Measurements from ENCODE around the gene PTPRG.

Gene PTPRG

DNA sequence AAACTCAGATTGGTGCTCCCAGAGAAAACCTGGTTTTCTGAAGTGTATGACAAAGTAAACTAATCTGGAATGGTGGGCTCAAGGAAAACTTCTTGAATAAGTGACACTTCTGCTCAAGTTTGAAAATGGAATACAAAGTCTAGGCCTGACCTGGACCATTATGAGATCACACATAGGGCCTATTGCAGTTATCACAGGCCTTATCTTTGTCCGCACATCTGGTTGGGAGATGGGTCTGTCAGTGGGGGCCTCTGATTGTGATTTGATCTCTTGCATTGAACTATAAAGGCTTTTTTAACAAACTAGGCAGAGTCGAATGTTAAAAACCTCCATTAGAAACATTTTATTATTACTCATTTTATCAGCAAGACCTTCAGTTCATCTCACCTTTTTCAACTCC lies 405.6 kb downstream of the PTPRG start:
- DNase-seq (ENCODE audit: low read depth), result no peak

DNA sequence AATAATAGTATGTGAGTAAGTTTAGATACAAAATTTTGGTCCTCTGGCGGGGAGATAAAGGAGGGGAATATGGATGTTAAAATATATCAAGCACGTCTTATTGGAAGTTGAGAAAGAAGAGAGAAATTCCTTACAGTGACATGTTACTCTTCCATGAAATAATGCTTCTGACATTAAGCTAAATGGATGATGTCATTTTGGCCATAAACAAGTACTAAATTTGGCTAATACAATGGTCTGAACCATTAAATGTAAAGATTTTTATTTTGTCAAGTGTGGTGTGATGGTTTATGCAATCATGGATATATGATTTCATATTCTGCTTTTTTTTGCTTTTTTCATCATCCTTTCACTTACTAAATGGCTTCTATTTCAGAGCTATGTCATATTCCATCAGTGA lies 406.6 kb downstream of the PTPRG start:
- DNase-seq (ENCODE audit: low read depth), result no peak

DNA sequence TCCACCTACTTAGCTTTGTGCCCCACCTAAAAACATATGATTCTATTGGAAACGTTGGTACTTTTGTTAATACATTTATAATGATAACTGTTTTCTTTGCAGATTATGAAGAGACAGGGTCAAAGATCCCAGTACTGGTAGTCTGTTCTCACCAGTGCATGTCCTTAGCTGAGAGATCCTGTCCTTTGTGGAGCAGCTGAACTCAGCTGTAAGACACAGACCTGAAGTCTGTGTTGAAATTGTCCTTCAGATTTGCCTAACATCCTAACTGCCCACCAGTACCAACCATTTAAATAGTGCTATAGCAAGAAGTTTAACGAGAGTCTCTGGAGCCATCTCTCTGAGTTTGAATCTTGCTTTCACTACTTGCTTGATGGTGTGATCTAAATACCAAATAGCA lies 413.3 kb downstream of the PTPRG start:
- DNase-seq (ENCODE audit: low read depth), result no peak

DNA sequence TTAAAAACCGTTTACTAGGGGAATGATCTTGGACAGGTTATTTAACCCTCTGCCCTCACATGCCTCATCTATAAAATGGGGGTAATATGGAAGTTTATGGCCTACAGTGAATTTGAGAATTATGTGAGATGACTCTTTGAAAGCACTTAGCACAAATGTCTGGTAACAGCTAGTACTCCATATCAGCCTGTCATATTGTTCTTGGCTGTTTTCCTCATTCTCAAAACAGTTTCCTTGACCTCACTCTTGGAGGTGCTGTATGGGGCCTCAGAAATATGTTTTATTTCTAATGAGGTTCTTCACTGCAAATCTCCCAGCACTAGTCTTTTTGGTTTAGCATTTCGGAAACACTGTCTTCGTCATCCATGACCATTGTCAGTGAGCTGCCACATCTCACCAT lies 413.8 kb downstream of the PTPRG start:
- no peak for DNase-seq (ENCODE audit: low read depth)

DNA sequence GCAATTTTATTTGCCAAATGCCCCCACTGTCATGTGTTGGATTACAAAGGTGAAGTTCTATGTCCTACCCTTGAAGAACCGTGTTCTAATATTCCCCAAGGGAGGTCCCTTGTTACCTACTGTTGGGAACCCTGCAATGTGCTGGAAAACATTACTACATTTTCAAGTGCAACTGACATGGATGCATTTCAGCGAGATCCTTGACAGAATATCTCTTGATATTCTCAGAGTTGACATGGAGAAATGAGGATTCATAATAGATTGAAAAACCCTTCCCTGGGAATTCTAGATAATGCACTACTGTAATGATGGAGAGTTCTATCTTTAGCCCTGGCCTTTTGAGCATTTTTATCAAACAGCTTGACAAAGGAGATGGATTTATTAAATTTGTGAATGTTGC lies 414.6 kb downstream of the PTPRG start:
- DNase-seq (ENCODE audit: low read depth), result no peak

DNA sequence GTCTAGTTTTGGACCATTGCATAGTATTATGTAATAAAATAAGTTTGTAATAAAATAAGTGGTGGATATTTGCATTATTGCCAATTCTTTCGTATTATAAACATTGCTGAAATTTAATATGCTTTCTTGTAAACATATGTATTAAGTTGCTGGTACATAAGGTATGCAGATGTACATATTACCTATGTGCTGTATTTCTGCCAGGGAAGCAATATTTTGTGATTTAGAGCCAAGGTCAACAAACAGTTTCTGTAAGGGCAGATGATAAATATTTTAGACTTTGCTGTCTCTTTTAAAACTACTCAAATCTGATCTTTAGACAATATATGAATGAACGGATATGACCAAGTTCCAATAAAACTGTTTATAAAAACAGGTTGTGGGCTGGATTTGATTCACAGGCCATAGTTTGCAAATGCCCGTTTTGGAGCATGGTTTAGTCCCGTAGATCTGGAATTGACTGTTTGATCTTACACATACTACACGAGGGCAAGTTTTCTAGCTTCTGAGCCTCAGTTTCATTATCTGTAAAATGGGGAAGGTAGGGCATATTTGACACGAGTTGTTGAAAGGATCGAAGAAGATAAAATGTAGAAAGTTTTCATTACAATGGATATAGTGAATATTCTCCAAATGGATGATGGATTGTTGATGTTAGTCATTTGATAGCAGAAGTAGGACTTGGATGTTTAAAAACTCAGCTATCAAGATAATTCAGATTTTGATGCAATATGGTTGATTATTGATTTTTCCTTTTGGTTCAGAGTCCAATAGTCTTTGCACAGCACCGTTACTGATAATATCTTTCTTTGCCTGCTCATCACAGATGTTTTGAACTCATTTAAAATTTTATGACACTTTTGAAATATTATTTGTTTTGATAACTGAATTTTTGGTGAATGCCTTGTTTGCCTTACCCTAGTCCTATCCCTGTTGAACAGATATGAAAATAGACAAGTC lies 417.4 kb downstream of the PTPRG start:
- DNase-seq (ENCODE audit: low read depth), result no peak

DNA sequence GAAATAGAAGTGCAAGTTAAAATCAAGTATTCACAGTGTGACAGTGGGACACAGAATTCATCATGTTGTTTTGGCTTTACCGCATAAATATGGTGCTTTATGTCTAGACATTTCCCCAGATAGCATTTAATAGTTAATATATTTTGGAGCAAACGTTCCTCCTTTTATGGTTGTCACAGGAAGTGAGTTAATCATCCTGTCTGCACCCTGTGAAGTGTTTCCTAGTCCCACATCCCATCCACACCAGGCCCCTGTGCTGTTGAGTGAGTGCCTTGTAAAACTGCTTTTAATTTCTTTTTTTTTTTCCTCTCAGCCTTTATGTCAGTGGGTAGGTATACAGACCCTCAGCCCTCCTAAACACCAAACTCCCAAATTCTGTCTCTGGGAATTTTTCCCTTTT lies 418.3 kb downstream of the PTPRG start:
- no peak for DNase-seq (ENCODE audit: low read depth)

DNA sequence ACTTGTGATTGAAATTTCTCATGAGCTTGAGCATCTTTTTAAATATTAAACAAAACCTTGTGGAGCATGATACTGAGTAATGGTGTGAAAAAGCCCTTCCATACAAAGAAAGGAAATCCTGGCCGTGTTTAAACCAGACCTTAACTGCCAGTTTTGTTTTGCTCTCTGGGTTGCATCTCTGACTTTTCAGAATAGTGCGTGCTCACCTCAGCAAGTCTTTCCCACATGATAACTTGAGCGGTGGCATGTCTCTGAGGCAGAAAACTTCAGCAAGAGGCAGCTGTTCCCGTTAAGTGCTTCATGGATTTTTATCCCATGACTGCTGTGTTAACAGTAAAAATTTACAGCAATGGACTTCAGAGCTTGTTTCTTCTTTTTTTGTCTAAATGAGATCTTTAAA lies 418.7 kb downstream of the PTPRG start:
- no peak for DNase-seq (ENCODE audit: low read depth)

DNA sequence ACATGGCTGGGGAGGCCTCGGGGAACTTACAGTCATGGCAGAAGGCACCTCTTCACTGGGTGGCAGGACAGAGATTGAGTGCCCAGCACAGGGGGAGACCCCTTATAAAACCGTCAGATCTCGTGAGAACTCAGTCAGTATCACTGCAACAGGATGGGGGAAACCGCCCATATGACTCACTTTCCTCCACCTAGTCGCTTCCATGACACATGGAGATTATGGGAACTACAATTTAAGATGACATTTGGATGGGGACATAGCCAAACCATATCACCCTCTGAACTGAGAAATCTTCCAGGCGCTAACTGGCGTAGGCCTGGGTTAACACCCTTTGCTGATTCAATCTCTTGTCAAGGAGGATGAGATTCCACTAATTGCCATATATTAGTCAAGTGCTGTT lies 419.7 kb downstream of the PTPRG start:
- no peak for DNase-seq (ENCODE audit: low read depth)

DNA sequence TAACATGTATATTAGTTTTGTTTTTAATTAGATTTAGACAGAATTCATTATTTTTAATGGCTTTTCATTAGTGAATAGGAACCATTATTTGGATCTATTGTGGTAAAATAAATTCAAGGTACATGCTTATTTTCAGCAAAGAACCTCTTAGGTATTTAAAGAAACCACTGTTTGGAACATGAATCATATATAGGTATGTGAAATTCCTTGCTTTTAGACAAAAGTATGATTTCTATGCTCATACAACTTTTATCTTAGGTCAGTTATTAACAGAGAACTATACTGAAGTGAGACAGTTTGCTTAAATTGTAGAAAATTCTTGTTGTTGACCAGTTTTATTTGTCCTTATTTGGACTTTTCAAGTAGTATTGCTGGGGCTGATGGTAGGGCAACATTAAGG lies 422.1 kb downstream of the PTPRG start:
- DNase-seq (ENCODE audit: low read depth), result no peak

DNA sequence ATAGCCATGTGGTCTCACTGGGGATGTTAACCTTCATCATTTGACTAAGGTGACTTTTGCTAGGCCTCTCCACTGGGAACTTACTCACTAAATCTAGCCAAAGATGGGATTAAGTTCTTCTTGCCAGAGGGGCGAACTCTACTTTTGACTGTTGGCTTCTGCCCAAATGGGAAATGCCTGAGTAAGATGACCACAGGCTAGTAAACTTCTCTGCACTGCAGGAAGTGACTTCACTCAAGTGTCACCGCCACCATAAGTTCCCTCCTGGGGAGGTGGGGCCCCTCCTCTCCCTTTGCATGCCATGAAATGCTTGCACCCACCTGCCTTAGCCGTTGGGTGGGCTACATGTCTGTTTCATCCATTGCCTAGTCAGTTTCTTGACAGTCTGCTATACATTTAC lies 423.6 kb downstream of the PTPRG start:
- no peak for DNase-seq (ENCODE audit: low read depth)

DNA sequence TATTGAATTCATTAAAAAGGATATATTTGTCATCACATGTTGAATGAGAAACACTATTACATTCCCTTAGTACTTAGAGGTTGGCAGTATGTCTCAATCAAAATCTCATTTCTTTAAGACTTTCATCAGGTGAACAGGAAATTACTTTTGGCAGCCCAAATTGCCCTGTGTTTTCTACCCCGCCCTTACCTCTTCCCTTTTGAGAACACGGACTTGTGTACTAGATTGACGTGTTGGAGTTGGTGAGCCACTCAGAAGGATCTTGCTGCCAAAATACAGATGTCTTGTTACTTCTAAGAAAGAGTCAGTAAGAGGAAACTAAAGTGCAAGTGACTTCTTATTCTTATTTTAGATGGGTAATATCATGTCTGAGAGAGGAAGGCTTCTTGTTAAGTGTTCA lies 425.1 kb downstream of the PTPRG start:
- DNase-seq (ENCODE audit: low read depth), result no peak

DNA sequence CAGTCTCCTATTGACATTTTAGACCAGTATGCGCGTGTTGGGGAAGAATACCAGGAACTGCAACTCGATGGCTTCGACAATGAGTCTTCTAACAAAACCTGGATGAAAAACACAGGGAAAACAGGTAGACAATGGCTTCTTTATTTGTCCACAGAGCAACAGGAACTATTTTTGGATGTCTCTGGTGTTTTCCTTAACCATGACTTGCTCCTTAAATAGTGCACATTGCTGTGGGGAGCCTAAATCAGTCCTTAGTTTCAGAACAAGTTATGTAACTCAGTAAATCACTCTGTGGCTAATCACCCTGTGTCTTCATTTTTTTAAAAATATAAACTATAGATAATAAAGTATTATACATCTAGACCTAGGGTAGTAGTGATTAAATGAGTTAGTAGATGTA lies 428.3 kb downstream of the PTPRG start:
- DNase-seq (ENCODE audit: low read depth), result no peak

DNA sequence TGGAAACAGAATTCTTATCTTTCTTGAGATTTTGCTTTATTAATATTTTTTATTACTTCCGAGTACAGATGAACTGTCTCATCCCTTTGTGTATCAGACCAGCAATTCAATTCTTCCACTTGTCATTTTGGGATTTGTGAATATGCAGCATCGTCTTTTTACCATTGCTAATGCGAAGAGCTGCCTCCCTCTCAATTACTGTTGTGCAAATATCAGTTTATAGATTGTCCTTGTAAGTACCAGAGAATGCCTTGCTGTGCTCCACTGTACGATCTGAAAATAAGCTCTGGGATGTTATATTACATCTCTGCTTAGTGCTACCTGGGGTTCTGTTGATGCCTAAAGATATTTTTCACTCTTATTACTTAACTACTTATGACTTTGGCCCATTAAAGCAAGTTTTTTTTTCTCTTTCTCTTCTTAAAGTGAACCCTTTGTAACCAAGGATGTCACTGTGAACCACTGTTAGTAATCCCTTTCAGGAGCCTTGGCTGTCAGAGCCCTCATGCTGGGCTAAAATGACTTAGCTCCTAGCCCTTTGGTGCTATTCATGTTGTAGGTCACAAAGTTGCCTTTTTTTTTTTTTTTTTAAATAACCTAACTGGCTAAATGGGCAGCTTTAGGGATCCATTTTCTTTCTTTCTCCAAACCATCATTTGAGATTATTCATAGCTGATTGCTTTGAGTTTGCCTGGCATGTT lies 429.1 kb downstream of the PTPRG start:
- DNase-seq (ENCODE audit: low read depth), result no peak

DNA sequence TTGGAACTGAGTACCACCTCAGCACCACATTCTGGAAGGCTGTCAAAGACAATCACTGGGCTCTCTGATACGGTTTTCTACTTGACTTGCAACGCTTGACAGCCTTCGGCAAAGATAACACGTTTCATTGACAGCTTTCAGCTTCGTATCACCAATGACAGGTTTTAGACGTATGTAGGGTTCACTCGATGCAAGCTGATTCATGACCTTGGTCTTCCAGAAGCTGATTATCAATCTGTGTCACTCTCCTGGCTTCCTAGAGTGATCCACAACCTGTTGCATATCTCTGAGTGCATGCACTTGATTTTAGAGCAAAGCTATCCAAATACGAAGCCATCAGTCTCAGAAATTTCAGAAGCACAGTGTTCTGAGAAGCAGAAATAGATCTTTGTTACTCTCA lies 430.3 kb downstream of the PTPRG start:
- no peak for DNase-seq (ENCODE audit: low read depth)

DNA sequence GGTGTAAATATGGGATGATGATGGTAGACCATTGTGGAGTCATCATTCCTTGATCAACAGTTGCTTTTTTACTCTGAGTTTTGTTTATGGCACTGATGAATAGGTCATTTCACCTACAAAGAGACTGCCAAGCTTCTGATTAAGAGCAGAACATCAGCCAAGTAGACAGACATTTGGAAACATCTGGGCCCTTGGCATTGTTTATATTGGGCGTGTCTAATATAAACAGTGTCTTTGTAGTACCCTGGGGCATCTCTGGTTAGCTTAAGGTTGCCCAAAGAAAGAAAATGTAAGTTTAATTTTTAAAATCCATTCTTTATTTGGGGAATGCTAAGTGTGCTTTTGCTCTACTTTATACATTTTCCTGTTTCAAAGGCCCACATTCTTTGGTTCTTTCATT lies 435.0 kb downstream of the PTPRG start:
- DNase-seq (ENCODE audit: low read depth), result no peak

DNA sequence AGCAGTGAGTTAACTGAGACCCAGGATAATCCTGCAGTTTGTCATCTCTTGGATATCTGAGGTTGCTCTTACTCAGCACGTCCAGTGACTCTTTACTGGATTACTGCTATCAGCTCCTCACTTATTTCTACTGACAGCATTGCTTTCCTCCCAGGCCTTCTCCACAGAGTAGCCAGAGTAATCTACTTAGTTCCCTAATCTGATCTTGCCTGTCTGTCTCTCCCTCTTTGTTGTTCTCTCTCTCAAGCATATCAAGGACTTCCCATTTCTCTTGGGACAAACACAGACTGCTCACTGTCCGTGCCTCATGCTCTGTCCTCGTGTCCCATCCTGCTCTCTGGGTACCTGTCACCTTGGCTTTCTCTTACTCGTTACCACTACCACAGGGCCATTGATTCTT lies 435.7 kb downstream of the PTPRG start:
- no peak for DNase-seq (ENCODE audit: low read depth)

DNA sequence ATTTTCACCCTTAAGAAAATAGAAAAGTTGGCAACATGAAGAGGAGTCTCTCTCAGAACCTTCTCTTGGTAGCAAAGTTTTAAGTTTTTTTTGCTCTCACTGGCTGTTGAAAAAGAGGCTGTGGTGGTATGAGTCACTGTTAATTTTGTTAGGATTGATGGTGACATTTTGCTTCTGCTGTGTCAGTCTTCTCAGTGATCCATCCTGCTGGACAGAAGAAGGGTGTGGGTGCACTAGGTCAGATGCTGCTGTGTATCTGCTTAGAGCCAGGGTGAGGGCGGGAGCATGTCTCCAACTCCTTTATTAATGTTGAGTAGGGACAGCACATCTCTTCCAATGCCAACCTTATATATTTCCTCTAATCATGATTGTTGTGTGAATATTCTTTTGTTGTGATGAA lies 442.5 kb downstream of the PTPRG start:
- no peak for DNase-seq (ENCODE audit: low read depth)

DNA sequence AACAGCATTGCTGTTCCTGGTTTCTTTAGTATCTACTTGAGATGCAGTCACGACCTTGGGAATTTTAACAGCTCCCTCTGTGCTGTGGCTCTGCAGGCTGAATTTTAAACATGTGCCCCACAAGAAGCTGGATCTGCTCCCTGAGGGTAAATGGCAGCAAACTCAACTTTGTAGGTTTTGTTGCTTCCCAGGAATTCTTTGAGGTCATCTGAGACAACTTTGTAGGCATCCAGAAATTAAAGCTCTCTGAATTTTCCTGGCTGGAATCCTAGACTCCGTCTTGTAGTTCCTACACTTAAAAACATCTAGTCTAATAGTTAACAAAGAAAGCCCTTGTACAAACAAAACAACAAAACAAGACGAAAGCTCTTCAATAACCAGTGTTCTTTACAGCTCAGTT lies 445.7 kb downstream of the PTPRG start:
- no peak for DNase-seq (ENCODE audit: low read depth)

DNA sequence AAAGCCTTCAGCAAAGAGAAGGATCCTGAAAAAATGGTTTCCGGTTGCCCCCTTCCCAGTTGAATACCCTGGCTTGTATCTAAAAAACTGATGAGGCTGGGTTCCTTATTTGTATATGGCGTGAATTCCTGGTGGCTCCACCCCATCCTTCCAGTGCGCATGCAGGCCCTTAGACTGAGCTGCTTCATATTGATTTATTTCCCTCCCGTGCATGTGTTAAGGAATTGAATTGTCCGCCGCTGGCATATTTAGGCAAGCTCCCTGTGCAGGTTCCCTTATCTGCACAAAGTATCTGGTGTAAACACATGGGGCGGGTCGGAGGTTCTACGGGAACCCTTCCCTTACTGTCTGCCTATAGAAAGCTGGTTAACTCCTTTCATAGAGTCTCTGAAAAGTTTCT lies 449.6 kb downstream of the PTPRG start:
- no peak for DNase-seq (ENCODE audit: low read depth)

DNA sequence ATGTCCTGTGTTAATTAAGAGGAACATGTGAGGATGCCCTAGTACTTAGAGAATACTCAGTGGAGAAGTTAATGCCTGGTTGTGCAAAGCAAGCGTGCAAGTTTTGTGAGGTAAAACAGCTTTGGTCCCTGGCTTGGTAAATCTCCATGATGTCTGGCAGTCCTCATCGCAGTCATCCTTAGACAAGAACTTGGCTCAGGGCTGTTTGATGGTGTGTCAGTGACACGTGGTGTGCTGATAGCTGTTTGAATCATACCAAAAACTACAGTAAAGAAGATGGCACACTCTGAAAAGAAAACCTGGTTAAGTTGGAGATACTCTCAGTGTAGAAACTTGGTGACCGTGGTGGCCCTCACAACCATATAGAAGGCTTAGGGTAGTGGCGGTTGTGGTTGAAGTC lies 450.3 kb downstream of the PTPRG start:
- no peak for DNase-seq (ENCODE audit: low read depth)

DNA sequence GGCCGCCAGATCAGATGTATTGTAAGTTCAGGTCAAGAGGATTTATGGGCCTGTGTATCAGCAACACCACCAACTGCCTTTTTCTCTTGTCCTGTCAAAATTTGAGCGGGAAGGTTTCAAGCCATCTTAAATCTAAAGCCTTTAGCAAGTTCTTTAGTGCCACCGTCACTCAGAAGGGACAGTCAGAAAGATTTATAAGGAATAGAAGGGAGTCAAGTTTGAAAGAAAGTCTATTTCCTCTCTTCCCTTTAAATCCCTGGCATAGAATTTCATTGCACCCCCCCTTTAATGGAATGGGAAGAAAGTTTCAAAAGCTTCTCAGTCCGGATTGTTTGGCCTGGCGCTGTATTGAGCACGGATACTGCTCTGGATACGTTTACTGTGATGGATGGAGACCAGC lies 452.6 kb downstream of the PTPRG start:
- no peak for DNase-seq (ENCODE audit: low read depth)

DNA sequence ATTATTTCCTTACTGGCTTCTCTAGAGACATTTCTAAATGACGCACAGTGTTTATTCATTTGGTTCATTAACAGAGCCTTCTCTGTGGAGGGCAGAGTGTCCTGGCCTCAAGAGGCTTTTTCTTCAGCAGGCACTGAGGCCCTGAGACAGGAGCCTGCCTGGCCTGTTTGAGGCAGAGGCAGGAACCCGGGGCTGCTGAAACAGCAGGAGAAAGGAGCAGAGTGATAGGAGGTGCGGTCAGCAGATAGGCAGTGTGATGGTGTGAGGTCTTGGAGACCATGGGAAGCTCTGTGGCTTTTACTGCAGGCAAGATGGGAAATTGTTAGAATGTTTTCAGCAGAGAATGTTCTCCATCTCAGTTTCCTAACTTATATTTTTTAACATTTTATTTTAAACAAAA lies 453.7 kb downstream of the PTPRG start:
- DNase-seq (ENCODE audit: low read depth), result no peak

DNA sequence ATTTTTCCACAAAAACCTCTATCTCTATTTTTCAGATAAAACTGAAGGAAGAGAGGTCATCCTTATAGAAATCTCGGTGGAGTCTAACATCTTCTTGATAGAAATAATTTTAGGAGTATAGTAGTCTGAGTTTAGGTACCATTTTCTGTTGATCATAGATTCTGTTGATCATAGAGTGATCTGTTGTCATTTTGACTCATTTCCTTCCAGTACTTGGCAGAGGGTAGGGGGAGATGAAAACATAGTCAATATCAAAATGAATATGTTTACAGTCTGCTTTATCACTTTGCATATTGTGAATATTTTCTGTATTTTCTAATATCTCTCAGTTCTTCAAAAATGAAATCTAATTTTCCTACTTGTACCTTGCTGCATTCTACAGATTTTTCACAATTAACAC lies 458.5 kb downstream of the PTPRG start:
- DNase-seq (ENCODE audit: low read depth), result no peak

All from stimulated activated CD8-positive, alpha-beta memory T cell treated with anti-CD3 and anti-CD28 coated beads, Interleukin-7, amount 100 ng/mL, for 24 hours (primary cell).